ENCODE data around the gene P2RX5.
A peak's percentile ranks its signal among the peaks of the same experiment; 100 is the strongest.
"Not testable (repeated sequence)": the region's sequence is repeated elsewhere in the genome, so short reads cannot be mapped to it uniquely, and the experiment has no call there.

The P2RX5 gene

DNA sequence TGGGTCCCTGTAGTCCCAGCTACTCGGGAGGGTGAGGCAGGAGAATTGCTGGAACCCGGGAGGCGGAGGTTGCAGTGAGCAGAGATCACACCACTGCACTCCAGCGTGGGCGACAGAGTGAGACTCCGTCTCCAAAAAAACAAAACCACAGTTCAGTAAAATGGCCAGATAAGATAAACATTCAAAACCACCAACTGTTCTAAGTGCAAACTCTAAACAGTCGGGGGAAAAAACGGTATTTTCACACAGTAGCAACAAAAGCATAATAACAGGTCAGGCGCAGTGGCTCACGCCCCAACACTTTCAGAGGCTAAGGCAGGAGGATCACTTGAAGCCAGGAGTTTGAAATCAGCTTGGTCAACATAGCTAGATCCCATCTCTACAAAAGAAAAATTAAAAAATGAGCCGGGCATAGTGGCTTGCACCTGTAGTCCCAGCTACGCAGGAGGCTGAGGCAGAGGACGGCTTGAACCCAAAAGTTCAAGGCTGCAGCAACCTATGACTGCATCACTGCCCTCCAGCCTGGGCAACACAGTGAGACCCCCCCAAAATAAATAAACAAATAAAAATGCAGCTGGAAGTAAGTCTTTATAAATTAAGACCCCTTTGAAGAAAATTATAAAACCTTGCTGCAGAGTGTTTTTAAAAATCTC lies 17.0 kb upstream of the P2RX5 start:
- DNase-seq, result no peak

DNA sequence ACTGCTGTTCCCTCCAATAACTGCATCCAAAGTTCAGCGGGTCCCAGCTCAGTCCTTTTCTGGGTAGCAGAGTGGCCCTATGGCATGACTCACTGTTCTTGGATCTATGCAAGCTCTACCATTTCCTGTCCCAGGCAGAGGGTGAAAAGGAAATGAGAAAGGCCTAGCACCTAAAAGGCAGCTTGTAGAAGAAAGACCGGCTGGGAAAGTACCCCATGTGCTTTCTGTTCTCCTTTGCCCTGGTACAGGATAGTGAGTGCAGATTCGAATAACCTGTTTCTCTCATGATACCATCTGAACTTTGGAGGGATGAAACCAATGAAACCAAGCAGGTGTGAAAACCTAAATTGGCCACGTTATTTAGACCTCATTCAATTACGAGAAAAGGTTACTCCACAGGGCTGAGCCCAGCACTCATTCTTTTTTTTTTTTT lies 15.0 kb upstream of the P2RX5 start:
- peak; percentile 51 for DNase-seq

DNA sequence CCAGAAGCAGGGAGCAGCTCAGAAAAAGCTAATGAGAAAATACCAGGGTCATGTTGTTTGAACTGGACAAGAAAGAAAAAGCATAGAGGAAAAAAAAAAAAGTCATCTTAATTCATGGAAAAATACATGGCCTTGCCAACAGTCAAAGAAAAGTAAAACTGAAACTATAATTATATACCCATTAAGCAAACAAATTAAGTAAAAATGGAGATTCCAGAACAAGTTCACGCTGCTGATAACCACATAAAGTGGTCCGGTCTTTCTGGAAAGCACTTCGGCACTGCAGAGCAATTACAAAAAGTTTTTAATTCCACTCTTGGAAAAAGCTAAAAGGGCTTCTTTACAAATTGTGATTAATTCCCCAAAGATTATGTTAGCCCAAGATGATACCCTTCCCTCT lies 12.4 kb upstream of the P2RX5 start:
- no peak for DNase-seq

DNA sequence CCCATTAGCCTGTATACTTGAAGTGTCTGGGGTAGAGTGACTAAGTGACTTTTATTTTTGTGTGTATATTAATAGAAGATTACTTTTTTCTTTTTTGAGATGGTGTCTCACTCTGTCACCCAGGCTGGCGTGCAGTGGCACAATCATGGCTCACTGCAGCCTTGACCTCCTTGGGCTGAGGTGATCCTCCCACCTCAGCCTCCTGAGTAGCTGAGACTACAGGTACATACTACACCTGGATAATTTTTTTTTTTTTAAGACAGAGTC lies 9.7 kb upstream of the P2RX5 start:
- DNase-seq, result not testable (repeated sequence)

DNA sequence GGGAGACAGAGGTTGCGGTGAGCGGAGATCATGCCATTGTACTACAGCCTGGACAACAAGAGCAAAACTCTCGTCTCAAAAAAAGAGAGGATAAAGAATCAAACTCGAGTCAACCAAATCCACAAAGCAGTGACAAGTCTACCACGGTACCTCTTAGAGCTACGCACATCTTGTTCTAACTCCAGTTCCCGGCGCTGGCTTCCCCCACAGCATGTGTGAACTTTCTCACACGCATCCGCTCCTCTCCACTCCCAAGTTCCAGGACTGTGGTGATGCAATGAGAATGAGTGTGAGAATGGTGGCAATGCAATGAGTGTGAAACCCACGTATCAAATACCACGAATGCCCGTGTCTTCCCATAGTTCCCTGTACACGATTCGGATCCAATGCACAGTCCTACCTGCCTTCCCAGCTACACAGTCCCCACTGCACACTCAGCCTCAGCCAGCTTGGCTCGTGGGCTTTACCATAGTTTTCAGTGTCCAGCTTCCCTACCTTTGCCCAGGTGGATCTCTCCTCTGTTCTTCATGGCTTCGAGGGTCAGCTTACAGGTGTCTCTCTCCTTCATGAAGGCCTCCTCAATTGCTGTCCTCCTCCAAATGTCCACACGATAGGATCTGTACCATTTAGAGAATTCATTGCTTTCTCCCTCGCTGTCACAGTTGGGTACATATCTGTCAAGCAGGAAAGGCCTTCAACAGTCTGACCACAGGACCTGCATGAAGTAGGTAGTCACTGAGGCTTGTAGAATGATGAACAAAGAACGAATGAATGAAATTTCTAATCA lies 9.2 kb upstream of the P2RX5 start:
- DNase-seq, result no peak

DNA sequence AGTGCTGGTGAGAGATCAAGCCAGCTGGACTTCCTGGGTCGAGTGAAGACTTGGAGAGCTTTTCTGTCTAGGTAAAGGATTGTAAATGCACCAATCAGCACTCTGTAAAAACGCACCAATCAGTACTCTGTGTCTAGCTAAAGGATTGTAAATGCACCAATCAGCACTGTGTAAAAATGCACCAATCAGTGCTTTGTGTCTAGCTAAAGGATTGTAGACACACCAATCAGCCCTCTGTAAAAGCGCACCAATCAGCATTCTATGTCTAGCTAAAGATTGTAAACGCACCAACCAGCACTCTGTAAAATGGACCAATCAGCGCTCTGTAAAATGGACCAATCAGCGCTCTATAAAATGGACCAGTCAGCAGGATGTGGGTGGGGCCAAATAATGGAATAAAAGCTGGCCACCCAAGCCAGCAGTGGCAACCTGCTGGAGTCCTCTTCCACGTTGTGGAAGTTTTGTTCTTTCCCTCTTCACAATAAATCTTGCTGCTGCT lies 6.1 kb upstream of the P2RX5 start:
- not testable (repeated sequence) for DNase-seq

DNA sequence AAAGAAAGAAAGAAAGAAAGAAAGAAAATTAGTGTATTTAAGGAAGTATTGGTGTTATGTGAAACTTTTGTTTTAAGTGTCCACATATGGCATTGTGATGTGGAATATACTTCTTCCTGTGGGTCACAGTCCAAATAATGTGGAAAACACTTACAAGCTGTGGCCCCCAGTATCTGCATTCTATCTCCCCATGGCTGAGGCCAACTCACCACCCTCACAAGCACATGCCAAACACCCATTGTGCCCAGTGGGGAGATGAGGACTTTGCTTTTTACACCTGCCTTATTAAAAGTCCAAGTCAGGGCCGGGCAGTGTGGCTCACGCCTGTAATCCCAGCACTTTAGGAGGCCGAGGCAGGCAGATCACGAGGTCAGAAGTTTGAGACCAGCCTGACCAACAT lies 4.0 kb upstream of the P2RX5 start:
- DNase-seq, result no peak

DNA sequence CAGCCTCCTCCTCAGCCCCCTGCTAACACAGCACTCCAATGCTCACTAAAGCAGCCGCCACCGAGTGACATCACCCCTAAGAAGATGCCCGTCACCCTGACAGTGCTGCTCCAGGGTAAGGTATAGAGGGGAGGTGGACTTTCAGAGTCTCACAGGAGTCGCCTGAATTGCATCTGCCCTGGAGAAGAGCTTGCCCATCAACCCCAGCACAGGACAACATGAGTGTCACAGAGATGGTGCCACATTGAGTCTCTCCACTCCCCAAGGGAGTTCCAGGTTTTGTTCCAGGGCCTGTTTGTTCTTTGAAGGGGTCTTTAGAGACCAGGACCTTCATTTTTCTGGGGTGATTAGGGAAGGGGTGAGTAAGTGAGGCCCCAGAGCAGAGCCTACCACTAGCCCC lies 2.2 kb upstream of the P2RX5 start:
- DNase-seq, result no peak

DNA sequence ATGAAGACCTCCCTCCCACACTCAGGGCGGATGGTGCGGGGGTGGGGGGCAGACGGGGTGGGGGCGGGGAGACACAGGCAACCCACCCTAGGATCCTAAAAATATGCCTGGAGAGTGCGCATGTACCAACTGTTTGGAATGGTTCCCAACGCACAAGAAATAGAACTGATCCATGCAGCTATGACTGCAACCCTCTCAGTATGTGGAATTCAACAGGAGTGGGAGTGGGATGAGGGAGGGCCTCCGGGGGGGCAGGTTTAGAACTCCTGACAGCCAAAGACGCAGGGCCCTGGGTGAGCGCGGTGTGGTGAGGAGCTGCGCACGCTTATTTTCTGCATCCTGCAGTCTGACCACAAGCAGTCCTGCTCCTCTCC lies 1.1 kb upstream of the P2RX5 start:
- no peak for DNase-seq

DNA sequence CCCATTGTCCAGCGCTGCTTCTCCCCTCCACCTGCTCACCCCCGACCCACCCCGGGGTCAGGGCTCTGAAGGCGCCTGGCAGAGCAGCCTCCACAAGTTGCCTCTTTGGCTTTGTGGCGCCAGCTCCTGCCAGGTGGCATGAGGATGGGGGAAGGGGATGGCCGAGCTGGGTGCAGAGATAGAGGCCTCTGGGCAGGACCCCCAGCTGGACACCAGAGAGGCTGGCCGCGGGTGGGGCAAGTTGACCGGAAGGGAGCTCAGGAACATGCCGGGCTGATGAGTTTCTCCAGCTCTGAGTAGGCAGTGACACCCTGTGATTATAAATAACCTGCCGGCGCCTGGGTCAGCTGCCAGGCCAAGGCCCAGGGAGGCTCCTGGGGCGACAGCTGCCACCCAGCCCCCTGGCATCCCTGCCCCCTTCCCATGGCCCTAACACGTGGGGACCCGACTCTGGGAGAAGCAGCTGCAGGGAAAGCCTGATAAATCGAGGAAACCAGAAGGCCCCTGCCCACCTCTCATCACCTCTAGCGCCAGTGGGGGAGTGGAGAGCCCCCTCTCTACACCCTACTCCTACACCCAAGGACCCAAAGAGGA lies 729 bp downstream of the P2RX5 start:
- no peak for DNase-seq

DNA sequence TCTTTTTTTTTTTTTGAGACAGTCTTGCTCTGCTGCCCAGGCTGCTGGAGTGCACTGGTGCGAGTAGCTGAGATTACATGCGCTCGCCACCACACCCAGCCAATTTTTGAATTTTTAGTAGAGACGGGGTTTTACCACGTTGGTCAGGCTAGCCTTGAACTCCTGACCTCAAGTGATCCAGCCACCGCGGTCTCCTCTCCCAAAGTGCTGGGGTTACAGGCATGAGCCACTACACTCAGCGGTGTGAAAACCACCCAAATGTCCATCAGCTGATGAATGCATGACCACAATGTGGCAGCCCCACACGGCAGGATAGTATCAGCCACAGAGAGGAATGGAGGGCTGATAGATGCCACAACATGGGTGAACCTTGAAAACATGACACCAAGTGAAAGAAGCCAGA lies 2.1 kb downstream of the P2RX5 start:
- DNase-seq, result no peak

DNA sequence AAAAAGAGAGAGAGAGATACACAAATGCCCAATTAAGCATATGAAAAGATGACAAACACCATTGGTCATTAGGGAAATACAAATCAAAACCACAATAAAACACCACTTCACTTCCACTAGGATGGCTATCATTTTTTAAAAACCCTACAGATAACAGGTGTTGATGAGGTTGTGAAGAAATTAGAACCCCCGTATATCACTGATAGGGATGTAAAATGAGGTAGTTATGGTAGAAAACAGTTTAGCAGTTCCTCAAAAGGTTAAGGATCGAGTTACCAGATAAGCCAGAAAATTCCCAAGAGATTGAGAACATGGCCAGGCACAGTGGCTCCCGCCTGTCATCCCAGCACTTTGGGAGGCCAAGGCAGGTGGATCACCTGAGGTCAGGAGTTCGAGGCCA lies 2.8 kb downstream of the P2RX5 start:
- DNase-seq, result no peak

DNA sequence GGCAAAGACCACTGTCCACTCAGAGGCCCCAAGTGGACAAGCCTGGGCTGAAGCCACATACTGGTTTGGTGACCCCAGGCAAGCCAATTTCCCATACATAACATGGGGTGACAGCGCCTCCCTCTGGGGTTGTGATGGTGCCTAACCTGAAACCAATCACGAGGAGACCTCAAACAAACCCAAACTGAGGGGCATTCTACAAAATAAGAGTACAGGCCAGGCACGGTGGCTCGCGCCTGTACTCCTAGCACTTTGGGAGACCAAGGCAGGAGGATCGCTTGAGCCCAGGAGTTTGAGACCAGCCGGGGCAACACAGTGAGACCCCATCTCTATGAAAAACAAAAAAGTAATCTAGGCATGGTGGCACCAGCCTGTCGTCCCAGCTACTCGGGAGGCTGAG lies 3.6 kb downstream of the P2RX5 start:
- no peak for DNase-seq

DNA sequence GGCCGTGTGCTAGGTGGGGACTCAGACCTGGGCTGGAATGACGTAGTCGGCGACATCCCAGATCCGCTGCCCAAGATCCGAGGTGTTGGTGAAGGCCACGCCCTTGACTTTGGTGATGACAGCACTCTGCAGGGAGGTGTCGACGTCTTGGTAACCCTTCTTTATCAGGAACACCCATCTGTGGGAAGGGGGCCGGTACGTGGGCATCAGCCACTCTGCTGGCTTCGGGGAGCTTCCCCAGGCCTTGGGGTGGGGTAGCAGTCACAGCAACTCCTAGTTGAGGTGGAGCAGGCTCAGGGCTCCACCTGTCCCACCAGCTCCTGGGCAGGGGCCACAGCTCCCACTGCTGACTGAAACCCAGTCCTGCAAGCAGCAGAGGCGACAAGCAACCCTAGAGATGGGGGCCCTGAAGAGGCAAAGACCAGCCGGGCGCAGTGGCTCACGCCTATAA lies 4.3 kb downstream of the P2RX5 start:
- DNase-seq, result no peak

DNA sequence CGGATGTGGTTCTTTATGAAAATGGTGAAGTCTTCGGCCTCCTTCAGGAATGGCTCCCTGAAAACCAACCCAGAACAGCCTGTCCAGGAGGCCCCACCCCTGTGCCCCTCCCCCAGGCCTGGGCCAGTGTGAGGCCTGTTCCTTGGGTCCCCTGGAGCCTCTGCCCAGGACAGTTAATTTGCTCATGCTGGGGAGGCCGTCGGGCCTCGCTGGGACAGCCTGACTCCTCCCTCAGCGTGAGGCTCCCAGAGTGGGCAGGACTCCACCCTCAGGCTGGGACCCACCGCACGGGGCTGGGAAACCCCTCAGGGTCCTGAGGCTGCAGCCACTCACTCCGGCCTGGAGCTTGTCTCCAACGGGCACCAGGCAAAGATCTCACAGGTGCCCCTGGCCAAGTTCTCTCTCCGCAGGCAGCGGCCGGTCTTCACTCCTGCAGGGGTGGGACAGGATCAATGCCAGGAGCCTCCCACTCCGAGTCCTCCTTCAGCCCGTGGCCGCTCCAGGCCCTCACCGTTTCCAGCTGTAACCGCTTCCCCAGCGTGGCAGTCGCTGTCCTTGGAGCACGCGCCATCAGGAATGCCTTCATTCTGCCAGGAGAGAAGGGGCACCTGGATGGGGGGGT lies 5.8 kb downstream of the P2RX5 start:
- DNase-seq, result no peak

DNA sequence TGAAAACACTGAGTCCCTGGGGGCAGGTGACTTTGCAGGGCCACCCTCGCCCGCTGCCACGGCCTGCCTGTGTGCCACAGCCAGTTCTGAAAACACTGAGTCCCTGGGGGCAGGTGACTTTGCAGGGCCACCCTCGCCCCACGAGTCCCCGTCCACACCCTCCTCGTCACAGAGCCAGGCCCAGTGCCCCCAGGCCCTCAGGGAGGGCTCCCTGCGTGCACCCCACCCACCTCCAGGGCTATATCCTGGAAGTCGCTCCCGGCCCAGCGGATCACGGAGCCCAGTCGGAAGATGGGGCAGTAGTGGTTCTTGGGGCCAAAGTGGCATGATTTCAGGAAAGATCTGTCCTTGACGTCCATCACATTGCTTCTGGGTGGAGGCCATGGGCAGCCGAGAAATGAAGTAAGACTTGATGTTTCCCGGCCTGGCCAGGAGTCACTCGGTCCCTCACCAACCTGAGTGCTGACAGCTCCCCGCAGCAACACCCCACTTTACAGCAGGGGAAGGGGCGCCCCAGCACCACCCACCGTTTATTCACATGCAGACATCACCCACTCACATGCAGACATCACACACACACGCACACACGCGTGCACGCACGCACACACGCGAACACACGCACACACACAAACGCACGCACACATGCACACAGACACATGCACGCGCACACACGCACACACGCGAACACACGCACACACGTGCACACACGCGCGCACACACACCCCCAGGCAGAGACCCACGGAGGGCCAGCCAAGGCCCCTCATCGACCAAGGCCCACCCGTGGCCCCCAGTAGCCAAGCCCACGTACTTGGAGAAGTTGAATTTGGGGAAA lies 6.5 kb downstream of the P2RX5 start:
- DNase-seq, result no peak

DNA sequence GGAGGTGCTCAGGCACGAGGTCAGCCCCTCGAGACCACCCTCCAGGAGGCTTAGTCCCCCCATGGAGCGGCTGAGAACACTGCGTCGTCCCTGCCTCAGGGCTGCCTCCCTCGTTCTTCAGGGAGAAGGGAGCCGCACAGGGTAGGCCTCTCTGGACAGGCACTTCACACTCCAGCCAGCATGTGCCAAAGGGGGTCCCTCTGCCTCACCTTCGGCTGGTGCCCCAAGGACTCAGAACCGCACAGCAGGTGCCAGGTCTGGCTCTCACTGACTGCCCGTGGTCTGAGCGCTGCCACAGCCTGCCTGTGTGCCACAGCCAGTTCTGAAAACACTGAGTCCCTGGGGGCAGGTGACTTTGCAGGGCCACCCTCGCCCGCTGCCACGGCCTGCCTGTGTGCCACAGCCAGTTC lies 7.1 kb downstream of the P2RX5 start:
- DNase-seq, result no peak

DNA sequence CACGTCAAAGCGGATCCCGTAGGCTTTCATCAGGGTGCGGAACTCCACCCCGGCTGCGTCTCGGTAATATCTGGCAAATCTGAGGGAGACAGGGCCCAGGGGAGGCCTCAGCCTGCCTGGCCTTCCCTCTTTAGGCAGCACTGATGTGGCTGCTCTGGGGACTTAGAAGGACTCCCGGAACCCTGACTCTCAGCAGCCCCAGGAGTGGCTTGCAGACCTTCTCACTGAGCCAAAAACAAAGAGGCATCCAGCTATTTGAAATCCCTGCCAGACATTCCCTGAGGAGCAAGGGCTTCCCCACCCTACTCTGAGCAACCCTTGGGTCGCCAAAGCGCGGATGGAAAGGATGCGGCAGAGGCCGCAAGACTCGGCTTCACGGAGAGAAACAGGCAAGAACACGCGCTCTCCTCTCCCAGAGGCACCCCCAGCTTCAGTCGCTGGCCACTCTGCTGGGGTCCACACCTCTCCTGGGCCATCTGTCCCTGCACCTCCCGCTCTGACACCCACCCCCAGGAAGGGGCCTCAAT lies 7.9 kb downstream of the P2RX5 start:
- DNase-seq, result no peak

DNA sequence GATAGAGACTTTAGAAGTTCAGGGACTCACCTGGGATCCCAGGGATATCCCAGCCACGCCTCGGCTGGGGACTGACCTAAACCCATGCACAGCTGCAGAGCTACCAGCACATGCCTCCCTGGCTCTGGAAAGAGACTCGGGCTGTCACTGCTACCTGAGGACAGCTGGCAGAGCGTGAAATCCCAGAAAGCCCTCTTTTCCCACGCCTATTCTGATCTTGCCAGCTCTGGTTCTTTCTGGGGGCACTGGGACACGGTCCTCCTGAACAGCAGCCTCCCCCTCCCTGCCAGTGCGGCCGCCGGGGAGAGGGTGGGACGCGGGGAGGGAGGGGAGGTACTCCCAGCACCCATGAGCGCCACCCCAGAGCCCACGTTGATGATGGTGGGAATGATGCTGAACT lies 10.8 kb downstream of the P2RX5 start:
- DNase-seq, result no peak

DNA sequence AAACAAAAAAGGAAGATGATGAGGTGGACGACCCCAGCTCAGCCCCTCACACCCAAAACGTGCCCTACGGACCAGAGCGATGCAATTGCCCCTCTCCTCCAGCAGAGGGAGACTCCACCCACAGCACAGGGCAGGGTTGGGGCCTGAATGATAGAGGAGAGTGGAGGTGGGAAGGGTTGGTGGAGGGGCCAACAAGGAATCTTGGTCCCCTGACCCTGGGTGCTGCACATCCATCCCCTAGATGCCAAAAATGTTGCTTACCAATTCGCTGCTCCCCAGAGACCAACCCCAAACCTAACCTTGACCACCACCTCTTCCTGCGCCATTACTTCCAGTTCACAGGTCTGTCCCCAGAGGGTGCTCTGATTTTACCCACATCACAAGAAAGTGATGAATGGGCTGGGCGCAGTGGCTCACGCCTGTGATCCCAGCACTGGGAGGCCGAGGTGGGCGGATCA lies 12.9 kb downstream of the P2RX5 start:
- DNase-seq, result peak; percentile 68

DNA sequence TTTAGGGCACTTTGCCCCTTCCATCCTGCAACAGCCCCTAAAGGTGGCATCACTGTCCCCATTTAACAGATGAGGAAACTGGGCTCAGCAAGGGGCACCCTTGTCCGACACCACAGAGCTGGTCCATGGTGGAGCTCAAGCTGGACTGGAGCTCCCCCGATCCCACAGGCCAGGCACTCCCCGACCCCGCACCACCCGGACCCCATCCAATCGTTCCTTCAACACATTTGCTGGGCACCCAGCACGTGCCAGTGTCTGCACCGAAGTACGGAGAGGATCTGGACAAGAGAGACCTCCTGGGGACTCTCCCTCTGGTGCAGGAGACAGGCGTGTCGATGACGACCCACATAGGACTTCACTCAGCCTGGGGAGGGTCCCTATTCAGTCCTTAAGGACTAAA lies 13.9 kb downstream of the P2RX5 start:
- no peak for DNase-seq

DNA sequence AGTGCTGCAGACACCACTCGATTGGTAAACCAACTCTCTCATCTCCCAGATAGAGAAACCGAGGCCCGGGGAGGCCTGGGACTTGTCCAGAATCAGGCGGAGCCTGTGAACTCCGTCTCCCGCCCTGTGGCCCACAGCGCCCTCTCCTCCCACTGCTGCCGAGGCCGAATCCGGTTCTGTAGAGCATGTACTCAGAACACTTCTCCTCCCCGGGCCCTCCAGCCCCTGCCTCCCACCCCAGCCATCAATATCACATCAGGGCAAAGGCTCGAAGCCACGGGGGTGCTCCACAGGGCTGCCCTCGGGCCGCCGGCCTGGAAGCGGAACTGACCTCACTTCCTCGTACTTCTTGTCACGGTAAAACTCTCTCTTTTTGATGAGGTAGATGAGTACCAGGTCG lies 14.4 kb downstream of the P2RX5 start:
- no peak for DNase-seq

DNA sequence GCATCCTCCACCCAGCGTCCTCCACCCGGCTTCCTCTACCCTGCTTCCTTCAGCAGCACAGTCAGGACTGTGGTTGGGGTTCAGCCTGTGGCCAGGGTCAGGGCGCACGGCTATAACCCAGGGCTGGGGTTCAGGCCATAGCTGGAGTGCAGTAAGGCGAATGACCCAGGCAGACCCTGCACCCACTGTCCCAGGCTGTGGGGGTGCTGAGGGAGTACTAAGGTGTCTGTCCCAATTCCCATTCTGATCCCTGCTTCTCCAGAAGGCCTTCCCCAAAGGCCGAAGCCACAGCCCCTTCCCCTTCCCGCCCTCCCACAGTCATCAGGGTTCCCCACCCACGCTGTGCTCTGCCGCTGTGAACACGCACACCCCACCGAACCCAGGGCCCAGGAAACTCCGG lies 14.9 kb downstream of the P2RX5 start:
- DNase-seq, result no peak

Measured in activated T-cell treated with anti-CD3 and anti-CD28 coated beads, Interleukin-2, amount 50 U/mL, for 1 hour (primary cell).